Activated naive CD4-positive, alpha-beta T cell (primary cell): ENCODE measurements around the gene CCR5.
A peak's percentile ranks its signal among the peaks of the same experiment; 100 is the strongest.
"Not testable (repeated sequence)": the region's sequence is repeated elsewhere in the genome, so short reads cannot be mapped to it uniquely, and the experiment has no call there.

Source experiments
- DNase-seq, 4 experiments: peaks; one replicate each; lab custom pipeline; 2025; lab: John Stamatoyannopoulos, UW

CCR5 gene

GRCh38 chr3:46386205-46386604 lies 15.5 kb downstream of the CCR5 start:
- DNase-seq: no peak

- not testable (repeated sequence) for DNase-seq
These were observed 18.1 kb downstream of the CCR5 start for GRCh38 chr3:46388847-46389246.

- DNase-seq: no peak
These were observed 18.6 kb downstream of the CCR5 start for GRCh38 chr3:46389306-46389705.

DNA sequence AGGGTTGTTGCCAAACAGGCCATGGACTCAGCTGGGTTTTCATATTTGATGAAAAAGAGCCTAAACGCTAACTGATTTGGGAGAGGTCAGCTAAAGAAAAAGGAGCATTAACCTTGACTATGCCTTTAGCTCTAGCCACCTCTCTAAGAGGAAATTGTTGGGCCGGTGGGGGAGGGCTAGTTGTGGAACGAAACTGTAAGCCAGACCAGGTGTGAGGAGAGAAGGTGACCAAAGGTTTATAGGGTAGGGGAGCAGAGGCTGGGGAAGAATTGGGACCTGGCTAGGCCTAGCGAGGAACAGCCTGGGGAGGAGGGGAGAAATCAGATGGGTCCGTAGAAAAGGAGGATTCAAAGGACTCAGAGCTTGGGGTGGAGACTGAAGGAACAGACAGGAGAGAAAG lies 20.8 kb downstream of the CCR5 start:
- not testable (repeated sequence) for DNase-seq

DNA sequence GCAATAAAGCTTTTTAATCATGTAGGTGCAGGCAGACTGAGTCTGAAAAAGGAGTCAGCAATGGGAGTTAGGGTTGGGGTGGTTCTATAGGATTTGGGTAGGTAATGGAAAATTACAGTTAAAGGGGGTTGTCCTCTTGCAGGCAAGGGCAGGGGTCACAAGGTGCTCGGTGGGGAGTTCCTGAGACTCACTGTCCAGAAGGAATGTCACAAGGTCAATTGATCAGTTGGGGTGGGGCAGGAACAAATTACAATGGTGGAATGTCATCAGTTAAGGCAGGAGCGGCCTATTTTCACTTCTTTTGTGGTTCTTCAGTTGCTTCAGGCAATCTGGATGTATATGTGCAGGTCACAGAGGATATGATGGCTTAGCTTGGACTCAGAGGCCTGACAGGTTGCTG lies 22.3 kb downstream of the CCR5 start:
- no peak for DNase-seq

- no peak for DNase-seq
These were observed 23.0 kb downstream of the CCR5 start for GRCh38 chr3:46393554-46394434.

GRCh38 chr3:46395210-46395661 lies 24.5 kb downstream of the CCR5 start:
- DNase-seq: no peak

DNA sequence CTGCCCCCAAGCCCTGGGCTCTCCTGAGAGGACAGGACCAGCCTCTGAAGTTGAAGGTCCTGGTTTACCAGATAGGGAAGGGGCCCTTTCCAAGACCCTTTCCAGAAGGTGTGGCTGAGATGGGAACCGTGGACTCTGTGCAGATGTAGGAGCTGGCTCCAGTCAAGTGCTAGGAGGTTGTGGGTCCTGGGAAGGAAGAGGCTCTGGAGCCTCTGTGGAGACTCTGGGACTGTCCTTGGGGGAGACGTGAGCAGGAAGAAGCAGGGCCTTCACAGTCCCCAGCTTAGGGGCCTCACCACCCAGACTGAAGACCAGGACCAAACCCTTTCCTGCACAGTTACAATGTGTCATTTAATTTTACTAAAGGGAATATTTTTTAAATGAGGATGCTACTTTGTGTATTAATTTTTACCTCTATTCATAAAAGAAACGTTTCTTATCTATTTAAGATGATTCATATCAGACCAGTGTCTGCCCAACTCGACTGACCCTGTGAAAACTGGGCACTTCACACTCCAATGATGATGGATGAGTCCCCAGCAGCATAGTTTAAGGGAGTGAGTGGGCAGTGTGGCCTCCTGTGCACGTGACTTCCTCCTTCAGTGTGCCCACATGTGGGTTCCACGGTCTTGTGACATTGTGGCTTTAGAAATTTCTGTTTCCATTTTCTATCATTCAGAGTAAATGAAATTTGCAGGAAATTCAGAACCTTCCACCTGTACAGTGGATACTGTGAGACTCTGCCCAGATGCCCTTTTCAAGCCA lies 25.2 kb downstream of the CCR5 start:
- DNase-seq: no peak

DNA sequence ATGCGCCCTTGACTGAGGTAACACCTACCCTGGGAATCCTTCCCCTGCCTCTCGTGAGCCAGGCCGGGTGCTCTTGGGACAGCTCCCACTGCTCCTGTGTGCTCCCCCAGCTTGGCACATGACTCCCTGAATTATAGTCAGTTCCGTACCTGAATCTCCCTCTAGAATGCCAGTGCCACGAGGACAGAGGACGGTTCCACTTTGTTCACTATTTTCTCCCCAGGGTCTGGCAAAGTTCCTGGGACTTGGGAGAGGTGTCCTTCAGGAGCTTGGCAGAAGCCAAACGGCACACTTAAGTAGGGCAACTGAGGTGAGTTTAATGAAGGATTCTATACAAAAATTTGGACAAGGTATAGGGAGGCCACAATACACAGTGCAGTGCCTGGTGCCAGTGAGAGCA lies 26.4 kb downstream of the CCR5 start:
- DNase-seq: no peak

DNA sequence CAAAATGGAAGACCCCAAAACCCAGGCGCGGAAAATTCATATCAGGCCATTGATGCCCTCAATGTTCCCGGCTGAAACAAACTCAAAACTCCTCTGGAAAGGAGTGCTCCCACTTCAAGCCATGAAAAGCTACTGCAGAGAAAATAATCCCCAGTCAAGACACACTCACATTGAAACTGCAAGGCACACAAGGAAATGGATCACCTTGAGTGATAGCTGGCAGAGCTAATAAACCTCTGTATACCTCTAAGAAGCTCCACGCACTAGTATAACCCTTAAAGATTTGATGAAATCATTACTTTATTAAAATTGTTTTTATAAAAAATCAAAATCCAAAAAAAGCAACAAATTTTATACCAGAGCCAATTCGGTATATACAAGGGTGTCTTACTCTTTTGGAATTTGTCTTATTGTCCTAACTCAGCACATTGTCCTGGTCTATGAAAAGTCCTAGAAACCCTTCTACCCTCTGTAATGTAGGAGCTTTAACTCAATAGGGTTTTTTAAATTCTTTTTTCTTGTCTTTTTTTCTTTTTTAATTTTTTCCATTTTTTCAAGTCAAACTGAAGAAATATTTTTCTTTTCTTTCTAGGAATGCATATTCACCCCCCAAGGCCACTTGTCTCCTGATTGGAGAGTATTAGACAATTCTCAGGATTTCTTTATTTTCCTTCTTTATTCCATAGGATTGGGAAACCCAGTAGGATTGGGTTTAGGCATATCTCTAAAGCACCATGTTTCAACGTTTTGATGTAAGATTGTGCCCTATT lies 27.6 kb downstream of the CCR5 start:
- no peak for DNase-seq

DNA sequence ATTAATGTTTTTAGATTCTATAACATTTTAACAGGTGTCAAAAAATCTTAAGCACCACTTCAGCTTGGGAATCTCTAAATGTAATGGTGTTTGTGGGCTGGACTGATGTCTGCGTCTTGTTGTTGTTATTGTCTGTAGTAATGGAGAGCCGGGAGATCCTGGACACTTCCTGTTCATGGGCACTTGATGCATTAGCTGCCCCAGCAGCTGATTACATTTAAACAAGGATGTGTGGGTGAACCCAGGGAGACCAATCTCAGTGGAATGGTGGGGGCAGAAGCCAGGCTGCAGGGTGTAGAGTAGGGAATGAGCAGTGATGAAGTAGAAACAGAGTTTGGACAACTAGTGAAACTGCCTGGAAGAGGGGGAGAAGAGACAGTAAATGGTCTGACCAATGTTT lies 28.4 kb downstream of the CCR5 start:
- no peak for DNase-seq

DNA sequence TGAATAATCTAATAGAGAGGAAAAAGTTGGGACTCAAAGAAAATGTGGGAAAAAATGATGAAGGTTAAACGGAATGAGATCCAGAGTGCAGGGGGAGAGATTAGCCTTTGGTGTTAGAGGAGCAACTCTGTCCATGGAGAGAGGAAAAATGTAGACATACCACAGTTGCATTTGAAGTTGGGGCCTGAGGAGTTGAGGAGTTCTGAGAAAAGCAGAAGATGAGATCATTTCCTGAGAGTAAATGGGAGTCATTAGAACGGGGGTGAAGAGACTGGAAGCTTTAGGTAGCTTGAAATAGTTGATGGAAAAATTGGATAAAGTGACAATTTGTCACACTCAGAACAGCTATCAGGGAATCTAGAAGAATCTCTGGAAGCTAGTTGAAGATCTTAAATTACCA lies 28.8 kb downstream of the CCR5 start:
- no peak for DNase-seq

DNA sequence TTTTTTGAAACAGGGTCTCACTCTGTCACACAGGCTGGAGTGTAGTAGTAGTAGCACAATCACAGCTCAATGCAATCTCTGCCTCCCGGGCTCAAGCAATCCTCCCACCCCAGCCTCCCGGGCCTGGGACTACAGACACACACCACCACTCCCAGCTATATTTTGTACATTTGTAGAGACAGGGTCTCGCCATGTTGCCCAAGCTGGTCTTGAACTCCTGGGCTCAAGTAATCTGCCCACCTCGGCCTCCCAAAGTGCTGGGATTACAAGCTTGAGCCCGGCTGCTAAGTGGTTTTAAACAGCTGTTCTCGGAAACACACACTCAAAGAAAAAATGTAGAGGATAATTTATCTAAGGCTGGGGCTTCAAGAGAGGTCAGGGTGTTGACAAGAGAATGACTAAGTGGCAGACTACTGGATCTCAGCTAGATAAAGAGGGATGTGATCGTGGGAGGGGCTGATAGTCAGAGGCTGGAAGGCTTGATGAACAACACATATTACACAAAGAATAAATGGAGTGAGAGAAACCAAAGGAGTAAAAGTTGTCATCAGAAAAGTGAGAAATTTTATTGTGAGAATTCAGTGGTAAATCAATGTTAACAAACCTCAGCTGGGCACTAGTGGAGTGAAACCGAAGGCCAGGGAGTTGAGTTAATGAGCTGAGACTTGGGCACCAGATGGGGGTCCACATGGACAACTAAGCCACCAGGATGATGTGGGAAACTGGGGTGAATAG lies 29.4 kb downstream of the CCR5 start:
- DNase-seq: no peak

DNA sequence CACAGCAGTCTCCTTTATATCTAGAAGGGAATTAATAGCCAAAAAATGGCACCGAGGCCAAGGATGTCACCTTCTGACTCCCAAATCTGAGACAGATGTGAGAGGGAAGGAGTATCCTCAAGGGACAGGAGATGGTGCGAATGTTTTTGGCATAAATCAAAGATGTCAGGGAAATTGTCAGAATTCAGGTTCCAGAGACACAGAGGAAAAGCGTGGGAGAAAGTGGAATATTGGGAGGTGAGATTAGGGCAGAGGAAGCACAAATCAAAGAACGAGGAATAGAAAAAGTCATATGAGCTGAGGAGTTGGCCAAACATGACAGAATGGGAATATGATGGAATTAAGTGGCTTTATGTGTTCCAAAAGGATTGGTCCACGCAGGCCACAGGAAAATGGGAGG lies 30.1 kb downstream of the CCR5 start:
- no peak for DNase-seq

- DNase-seq: no peak
These were observed 30.8 kb downstream of the CCR5 start for GRCh38 chr3:46401579-46401978.

- not testable (repeated sequence) for DNase-seq
These were observed 32.2 kb downstream of the CCR5 start for GRCh38 chr3:46402902-46403301.

GRCh38 chr3:46405301-46406019 lies 34.7 kb downstream of the CCR5 start:
- DNase-seq: no peak

DNA sequence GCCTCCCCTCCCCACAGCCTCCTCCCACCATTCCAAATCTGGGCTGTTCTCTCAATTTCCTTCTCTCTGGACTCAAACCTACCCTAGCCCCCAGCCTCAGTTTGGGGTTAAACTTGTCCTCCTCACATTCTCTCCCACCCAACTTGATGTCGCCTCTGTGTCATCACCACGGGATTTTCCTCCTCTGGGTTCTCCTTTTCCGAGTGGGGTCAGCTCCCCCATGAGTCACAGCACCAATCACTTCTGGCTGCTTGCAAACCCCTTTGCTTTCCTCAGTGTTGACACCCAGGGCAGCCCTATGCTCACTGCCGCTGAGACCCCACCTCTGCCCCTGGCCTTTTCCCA lies 35.7 kb downstream of the CCR5 start:
- DNase-seq: no peak

GRCh38 chr3:46406788-46407611 lies 36.3 kb downstream of the CCR5 start, which contains the start of the genes CCR5AS and CCRL2:
Gene CCR5AS (minus strand): TSS chr3:46407066.
Gene CCRL2 (plus strand): TSS chr3:46407259. CDS start chr3:46408080, 821 bp downstream.
- peak in 1 of 4 experiments; percentile 19 for DNase-seq

GRCh38 chr3:46407970-46408369 lies 37.2 kb downstream of the CCR5 start:
- DNase-seq: no peak
